ENCODE results near the gene GSTO2.

GSTO2 gene

GRCh38 chr10:104303594-104304355, 34.8 kb downstream of the GSTO2 start:
- FAIRE-seq (no peak), DNase-seq (ENCODE audit: extremely low spot score, insufficient read length, low read depth) (no peak)

GRCh38 chr10:104304356-104304745, 35.4 kb downstream of the GSTO2 start:
- DNase-seq (ENCODE audit: extremely low spot score, insufficient read length, low read depth) (no peak), FAIRE-seq (no peak)

GRCh38 chr10:104304927-104305326, 35.9 kb downstream of the GSTO2 start:
- FAIRE-seq, result no peak
- DNase-seq (ENCODE audit: extremely low spot score, insufficient read length, low read depth), result no peak

- FAIRE-seq (no peak), DNase-seq (ENCODE audit: extremely low spot score, insufficient read length, low read depth) (no peak)
These were observed 37.9 kb downstream of the GSTO2 start for GRCh38 chr10:104306897-104307296.

DNA sequence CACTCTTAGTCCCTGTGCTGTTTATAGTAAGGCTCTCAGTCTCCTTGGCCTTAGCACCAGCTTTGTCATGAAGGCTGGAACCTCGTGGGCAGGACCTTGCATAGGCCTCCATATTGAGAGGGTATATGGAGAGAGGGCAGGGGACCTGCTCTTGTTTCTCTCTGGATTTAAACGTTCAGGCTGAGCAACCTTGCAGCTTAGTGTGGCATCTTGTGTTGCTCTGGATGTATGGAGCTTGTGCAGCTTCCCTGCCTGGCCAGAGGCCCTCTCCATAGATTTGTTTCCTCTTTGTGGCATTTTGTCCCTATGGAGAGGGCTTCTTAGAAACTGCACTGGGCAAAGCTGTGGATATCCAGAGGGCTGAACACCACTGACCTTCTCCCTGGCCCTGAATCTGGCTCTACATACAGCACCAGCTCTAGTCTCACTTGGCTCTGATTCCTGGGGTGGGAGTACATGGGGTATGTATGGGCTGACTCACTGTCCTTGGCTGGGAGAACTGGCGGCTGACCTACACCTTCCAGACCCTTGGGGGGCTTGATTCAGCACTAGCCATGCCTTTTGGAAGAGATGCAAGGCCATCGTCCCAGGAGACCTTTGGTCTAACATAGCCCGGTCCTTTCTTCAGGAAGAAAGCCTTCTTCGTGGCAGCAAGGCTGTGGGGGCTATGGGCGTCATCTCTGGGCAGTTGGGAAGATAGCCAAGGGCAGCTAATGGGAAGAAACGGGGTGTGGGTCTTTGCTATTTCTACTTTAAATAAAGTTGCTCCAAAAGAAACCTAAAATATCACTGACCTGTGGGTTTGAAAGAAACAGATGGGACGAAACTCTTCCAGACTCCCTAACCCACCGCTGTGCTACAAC, 38.8 kb downstream of the GSTO2 start:
- FAIRE-seq, result no peak
- DNase-seq (ENCODE audit: extremely low spot score, insufficient read length, low read depth), result no peak

- no peak for DNase-seq (ENCODE audit: extremely low spot score, insufficient read length, low read depth)
- FAIRE-seq, result peak; percentile 82
These were observed 39.5 kb downstream of the GSTO2 start for GRCh38 chr10:104308439-104308903.

- no peak for DNase-seq (ENCODE audit: extremely low spot score, insufficient read length, low read depth)
- no peak for FAIRE-seq
These were observed 41.3 kb downstream of the GSTO2 start for GRCh38 chr10:104309980-104310978.

DNA sequence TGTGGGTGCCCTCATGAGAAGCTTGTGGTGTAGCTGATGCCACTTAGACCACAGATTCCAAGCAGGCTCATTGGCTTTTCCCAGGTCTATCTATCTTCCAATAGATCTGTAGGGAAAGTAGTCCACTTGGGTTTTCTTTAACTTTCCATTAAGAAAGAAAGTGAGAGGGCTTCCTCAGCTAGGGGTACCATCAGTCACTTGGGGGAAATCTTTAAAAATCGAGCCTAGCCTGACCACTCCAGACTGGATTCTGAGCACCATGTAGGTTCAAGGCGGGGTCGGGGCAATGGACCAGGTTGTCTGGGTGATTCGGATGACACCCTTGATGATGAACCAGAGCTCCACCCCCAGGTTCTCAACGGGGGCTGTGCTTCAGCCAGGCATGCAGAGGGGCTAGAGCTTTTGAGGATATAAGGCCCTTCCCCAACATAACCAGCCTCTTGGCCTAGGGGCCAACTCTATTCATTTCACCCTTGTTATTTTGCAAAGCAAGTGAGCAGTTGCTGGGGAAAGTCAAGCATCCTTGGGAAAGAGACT, 42.3 kb downstream of the GSTO2 start:
- DNase-seq (ENCODE audit: extremely low spot score, insufficient read length, low read depth) (no peak), FAIRE-seq (no peak)

DNA sequence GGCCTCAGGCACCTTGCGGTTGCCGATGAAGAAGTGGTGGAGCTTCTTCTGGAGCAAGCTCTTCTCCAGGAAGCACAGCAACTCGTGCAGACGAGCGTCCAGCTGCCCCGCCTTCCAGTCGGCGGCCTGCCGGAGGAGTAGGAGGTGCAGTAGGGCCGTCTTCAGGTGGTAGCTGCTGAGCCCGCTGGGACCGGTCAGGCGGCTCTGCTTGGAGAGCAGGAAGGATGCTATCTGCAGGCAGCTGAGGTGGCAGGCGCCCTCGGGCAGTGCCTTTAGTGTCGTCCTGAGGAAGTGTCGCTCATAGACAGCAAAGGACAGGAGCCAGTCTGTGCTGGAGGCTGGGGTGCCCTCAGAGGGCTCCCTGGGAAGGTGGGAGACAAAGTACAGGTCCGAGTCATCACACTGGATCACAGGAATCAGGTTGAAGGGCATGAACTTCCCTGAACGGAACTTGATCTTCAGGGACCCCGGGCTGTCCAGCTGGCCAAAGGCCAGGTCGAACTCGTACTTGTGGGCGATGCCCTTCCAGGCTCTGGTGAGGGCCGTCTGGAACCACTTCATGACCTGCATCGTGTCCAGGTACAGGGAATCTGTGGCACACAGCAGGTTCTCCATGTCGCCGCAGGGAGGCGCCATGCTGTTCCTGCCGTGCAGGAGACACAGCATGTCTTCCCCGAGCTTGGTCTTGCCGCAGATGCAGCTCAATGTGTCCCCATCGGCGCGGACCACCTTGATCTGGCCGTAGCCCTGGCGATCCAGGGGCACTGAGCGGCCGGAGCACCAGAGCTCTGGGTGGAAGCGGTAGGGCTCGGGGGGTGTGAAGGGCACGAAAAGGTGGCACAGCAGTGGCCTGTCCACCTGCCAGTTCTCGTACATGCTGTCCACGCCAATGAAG, 45.9 kb downstream of the GSTO2 start:
- FAIRE-seq (no peak), DNase-seq (ENCODE audit: extremely low spot score, insufficient read length, low read depth) (no peak)

DNA sequence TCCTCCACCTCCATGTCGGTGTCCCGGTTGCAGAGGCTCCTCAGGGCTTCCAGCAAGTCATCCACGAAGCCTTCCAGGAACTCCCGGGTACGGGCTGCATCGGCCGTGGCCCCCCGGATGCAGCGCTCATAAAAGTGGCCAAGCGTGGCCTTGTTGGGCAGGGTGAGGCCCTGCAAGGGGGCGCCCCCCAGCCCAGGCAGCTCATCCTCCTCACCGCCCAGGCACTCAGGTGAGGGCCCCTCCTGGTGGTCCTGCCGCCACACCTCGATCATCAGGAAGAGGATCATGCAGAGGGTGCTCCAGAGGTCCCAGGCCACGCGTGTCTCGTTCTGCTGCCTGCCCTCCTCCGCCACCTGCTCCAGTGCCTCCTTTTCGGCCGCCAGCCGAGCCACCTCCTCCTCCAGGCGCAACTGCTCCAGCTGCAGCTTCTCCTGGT, 46.5 kb downstream of the GSTO2 start:
- FAIRE-seq, result no peak
- no peak for DNase-seq (ENCODE audit: extremely low spot score, insufficient read length, low read depth)

- FAIRE-seq (no peak), DNase-seq (ENCODE audit: extremely low spot score, insufficient read length, low read depth) (no peak)
These were observed 47.5 kb downstream of the GSTO2 start for GRCh38 chr10:104316321-104317099.

- no peak for FAIRE-seq
- no peak for DNase-seq (ENCODE audit: extremely low spot score, insufficient read length, low read depth)
These were observed 48.3 kb downstream of the GSTO2 start for GRCh38 chr10:104317269-104317710.

- FAIRE-seq, result no peak
These were observed 48.8 kb downstream of the GSTO2 start for GRCh38 chr10:104317726-104318299.

DNA sequence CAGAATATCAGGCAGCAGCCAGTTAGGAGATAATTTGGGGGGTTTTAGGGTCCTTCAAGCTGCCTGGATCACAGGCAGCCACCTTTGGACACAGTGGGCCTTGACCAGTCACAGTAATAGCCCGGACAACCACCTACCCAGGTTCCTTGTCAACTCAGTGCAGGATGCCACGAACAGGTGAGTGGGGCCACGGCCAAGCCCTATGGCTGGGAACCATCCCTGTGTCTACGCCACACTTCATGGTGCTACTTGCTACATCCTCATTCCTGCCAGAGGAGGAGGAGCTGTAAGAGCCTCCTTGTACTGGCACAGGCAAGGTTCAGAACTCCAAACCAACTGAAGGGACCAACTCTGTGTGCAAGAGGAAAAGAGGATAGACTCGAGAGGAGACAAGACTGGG, 49.3 kb downstream of the GSTO2 start:
- FAIRE-seq, result no peak
- no peak for DNase-seq (ENCODE audit: extremely low spot score, insufficient read length, low read depth)

More at GRCh38 chr10:104317726-104318299, 48.8 kb downstream of the GSTO2 start:
- DNase-seq (ENCODE audit: extremely low spot score, insufficient read length, low read depth), result no peak

- no peak for FAIRE-seq
- DNase-seq (ENCODE audit: extremely low spot score, insufficient read length, low read depth), result no peak
These were observed 50.1 kb downstream of the GSTO2 start for GRCh38 chr10:104318810-104319741.

DNA sequence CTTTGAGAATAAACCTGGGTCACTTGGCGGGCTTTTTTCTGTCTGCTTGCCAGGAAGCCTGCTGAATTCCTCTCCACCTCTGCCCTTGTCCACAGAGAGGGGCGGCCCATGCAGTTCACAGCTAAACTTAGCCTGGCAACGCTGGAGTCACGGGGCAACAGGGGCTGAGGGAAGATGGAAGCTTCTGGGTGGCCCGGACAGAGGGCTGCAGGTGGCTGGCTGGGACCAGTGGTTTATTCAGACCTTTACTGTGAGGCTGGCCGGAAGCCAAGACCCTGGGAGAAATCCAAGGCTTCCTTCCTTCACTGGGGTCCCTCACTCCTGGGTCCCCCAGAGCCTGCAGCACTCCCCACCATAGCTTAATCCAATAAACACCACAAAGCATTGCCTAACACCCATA, 52.2 kb downstream of the GSTO2 start:
- FAIRE-seq (no peak), DNase-seq (ENCODE audit: extremely low spot score, insufficient read length, low read depth) (no peak)

Measured in GM18507 (cell line).